HL-60 (cell line): ENCODE data around the gene FAM216B.

ENCODE experiments used
- DNase-seq, 2 experiments: peaks; one replicate each; pipeline ENCODE4 v3.0.0-alpha.2; 2010 to 2020; ENCODE audit warnings: low read depth in 1 of 2, low spot score in 1 of 2
- H3K27ac ChIP-seq: fragments of 250-450 bp; sonication (Bioruptor Pico); replicated peaks from 2 replicates; pipeline ENCODE4 v1.5.1; 2020; ENCODE audit warnings: mild to moderate bottlenecking, moderate library complexity
- H3K27me3 ChIP-seq: fragments of 250-450 bp; sonication (Bioruptor Pico); 2 replicates; pipeline ENCODE4 v1.5.1; 2021; ENCODE audit warnings: mild to moderate bottlenecking, moderate library complexity; ENCODE audit not compliant: insufficient read depth, poor library complexity, severe bottlenecking
- H3K4me3 ChIP-seq: replicated peaks from 2 replicates; pipeline ENCODE4 v1.5.1; 2011; ENCODE audit warnings: mild to moderate bottlenecking, control low read depth, low read length; ENCODE audit not compliant: insufficient read depth
- CTCF ChIP-seq: IDR thresholded peaks from one replicate; pipeline ENCODE4 v1.5.1; 2011; ENCODE audit warnings: low read length, control low read depth, inconsistent platforms; ENCODE audit not compliant: insufficient read depth
- GABPA ChIP-seq: IDR thresholded peaks from 2 replicates; pipeline ENCODE4 v1.6.1; 2012; ENCODE audit warnings: low read depth
- POLR2AphosphoS5 ChIP-seq: IDR thresholded peaks from 2 replicates; pipeline ENCODE4 v1.6.1; 2012; ENCODE audit warnings: low read depth
- REST ChIP-seq: IDR thresholded peaks from 2 replicates; pipeline ENCODE4 v1.6.1; 2012; ENCODE audit warnings: low read depth; ENCODE audit not compliant: insufficient replicate concordance
- SPI1 ChIP-seq: IDR thresholded peaks from 2 replicates; pipeline ENCODE4 v1.6.1; 2012; ENCODE audit warnings: low read depth, mild to moderate bottlenecking, borderline replicate concordance

Gene FAM216B

GRCh38 chr13:42746866-42747265, 34.5 kb upstream of the FAM216B start:
- no peak overlapping the region for H3K27ac ChIP-seq
- no peak for DNase-seq

GRCh38 chr13:42747399-42747873, 33.9 kb upstream of the FAM216B start:
- no peak for DNase-seq
- H3K27ac ChIP-seq = no peak overlapping the region

More at GRCh38 chr13:42746866-42747265, 34.5 kb upstream of the FAM216B start:
- TF ChIP-seq CTCF (no peak), GABPA (no peak), POLR2AphosphoS5 (no peak), REST (no peak), SPI1 (no peak)
- Histone ChIP-seq H3K27me3 (no peaks in the 10 kb centered on the region), H3K4me3 (no peak overlapping the region)

GRCh38 chr13:42750794-42751193, 30.6 kb upstream of the FAM216B start:
- Histone ChIP-seq H3K27me3 (no peaks in the 10 kb centered on the region), H3K27ac (no peak overlapping the region), H3K4me3 (no peak overlapping the region)
- no peak for DNase-seq
- TF ChIP-seq POLR2AphosphoS5 (no peak), SPI1 (no peak), CTCF (no peak), REST (no peak), GABPA (no peak)

More at GRCh38 chr13:42747399-42747873, 33.9 kb upstream of the FAM216B start:
- TF ChIP-seq CTCF (no peak), POLR2AphosphoS5 (no peak), REST (no peak), SPI1 (no peak), GABPA (no peak)
- H3K4me3 ChIP-seq = no peak overlapping the region
- H3K27me3 ChIP-seq = no peaks in the 10 kb centered on the region
